PC-3 (cell line): ENCODE data around the gene PTGIS. TPM values are rescaled to one million over a fixed set of nuclear protein-coding genes. Genes with fewer than 3 reads are reported as not detected.

Source experiments
- ATAC-seq: fragments of 200-7000 bp; cut with Tn5 transposase; 2 replicates; pipeline ENCODE4 v1.9.1; 2020; ENCODE audit warnings: mild to moderate bottlenecking, moderate library complexity
- BruUV-seq: library from RNA; stranded (reverse); fragments of 400-500 nt; replicated peaks from 2 replicates; lab custom pipeline; 2021; lab: Mats Ljungman, UMichigan
- CTCF ChIA-PET: fragments of 300-600 bp; sonication (Branson Sonifier 250); formaldehyde crosslinking; loops from one replicate; lab custom pipeline; 2022; ENCODE audit warnings: antibody characterized with exemption; lab: Charles Lee
- POLR2A ChIA-PET: fragments of 300-600 bp; sonication (Branson Sonifier 250); formaldehyde crosslinking; loops from one replicate; lab custom pipeline; 2022; ENCODE audit warnings: antibody characterized with exemption; ENCODE audit not compliant: unreplicated experiment; lab: Charles Lee
- DNase-seq: peaks from one replicate; pipeline ENCODE4 v3.0.0-alpha.2; 2015
- H2AFZ ChIP-seq: fragments of 300-600 bp; sonication (generic); 2 replicates; pipeline ENCODE4 v1.6.0; 2016; ENCODE audit warnings: antibody characterized with exemption, low read length
- H3F3A ChIP-seq: fragments of 300-600 bp; sonication (generic); one replicate; pipeline ENCODE4 v1.6.0; 2017; ENCODE audit warnings: antibody characterized with exemption, low read length, control low read depth, mild to moderate bottlenecking; ENCODE audit not compliant: unreplicated experiment
- H3K27ac ChIP-seq: fragments of 300-600 bp; sonication (generic); 2 replicates; pipeline ENCODE4 v1.5.1; 2016; ENCODE audit warnings: mild to moderate bottlenecking, low read length
- H3K27me3 ChIP-seq: fragments of 300-600 bp; sonication (generic); 2 replicates; pipeline ENCODE4 v1.6.1; 2016; ENCODE audit warnings: low read length, mixed read lengths
- H3K36me3 ChIP-seq: fragments of 300-600 bp; sonication (generic); 2 replicates; pipeline ENCODE4 v1.6.1; 2016; ENCODE audit warnings: low read depth, mixed run types, low read length, mixed read lengths
- H3K4me1 ChIP-seq: fragments of 300-600 bp; sonication (generic); 2 replicates; pipeline ENCODE4 v1.5.1; 2016; ENCODE audit warnings: low read length; ENCODE audit not compliant: insufficient read depth
- H3K4me2 ChIP-seq: fragments of 300-600 bp; sonication (generic); 2 replicates; pipeline ENCODE4 v1.6.0; 2016; ENCODE audit warnings: low read length
- H3K4me3 ChIP-seq: fragments of 300-600 bp; sonication (generic); 2 replicates; pipeline ENCODE4 v1.5.1; 2016; ENCODE audit warnings: mild to moderate bottlenecking, low read length, mixed read lengths
- H3K79me2 ChIP-seq: fragments of 300-600 bp; sonication (generic); 2 replicates; pipeline ENCODE4 v1.6.1; 2017; ENCODE audit warnings: low read length, mixed read lengths
- H3K9ac ChIP-seq: fragments of 300-600 bp; sonication (generic); 2 replicates; pipeline ENCODE4 v1.6.0; 2016; ENCODE audit warnings: mild to moderate bottlenecking, low read length
- H3K9me2 ChIP-seq: fragments of 300-600 bp; sonication (generic); replicated peaks from 2 replicates; pipeline ENCODE4 v1.6.1; 2016; ENCODE audit warnings: mixed run types, low read length, mixed read lengths
- H3K9me3 ChIP-seq: fragments of 300-600 bp; sonication (generic); 2 replicates; pipeline ENCODE4 v1.6.1; 2016; ENCODE audit warnings: low read length, mixed read lengths
- H4K20me1 ChIP-seq: fragments of 300-600 bp; sonication (generic); 2 replicates; pipeline ENCODE4 v1.6.1; 2016; ENCODE audit warnings: low read length, mixed read lengths
- EZH2 ChIP-seq: fragments of 300-600 bp; sonication (generic); IDR thresholded peaks from one replicate; pipeline ENCODE4 v1.6.1; 2017; ENCODE audit warnings: antibody characterized with exemption, mild to moderate bottlenecking, low read length; ENCODE audit not compliant: unreplicated experiment
- EZH2phosphoT487 ChIP-seq: fragments of 300-600 bp; sonication (generic); IDR thresholded peaks from 2 replicates; pipeline ENCODE4 v1.6.1; 2018; ENCODE audit warnings: mild to moderate bottlenecking, antibody characterized with exemption, low read length, borderline replicate concordance
- intact Hi-C: fragments of 100-400 bp; cut with micrococcal nuclease; formaldehyde crosslinking; loops from 2 replicates; pipeline ENCODE4 v1.9.0; 2023
- total RNA-seq: library from RNA; depleted of rRNA; stranded (reverse); fragments of >200 nt; gene quantifications from 2 replicates; pipeline ENCODE4 v1.2.3, GENCODE V29; 2014
- TF ChIP-seq, protein P1 (sequence below): fragments of 300-600 bp; sonication (generic); conservative IDR thresholded peaks from 2 replicates; pipeline ENCODE4 v1.5.1; 2017; ENCODE audit warnings: antibody characterized with exemption, low read depth, mild to moderate bottlenecking, low read length

PTGIS gene
- total RNA-seq, 1 experiment from 2014 or later: 0.18 TPM

DNA sequence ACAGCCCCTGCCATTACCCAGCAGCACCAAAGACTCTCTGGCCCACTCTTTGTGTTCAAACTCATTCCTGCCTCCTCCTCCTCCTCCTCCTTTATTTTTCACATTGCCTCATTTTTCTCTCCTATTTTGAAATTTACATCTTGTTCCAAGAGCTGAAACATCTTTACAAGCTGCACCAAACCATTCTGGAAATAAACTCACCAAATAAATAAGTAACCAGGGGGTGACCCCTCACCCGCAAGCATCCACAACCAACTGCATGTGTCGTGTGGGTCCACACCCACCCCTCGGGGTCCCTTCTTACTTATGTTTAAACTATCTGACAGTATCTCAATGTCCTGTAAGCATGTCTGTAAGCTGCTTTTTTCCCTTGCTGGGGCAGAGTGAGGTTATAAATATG, 86.8 kb downstream of the PTGIS start:
- no peaks in the 10 kb centered on the region for H3K36me3 ChIP-seq
- H3K27me3 ChIP-seq: peaks cover 32% of the 10 kb centered on the region
- no peaks in the 10 kb centered on the region for H3K9me2 ChIP-seq
- no peak overlapping the region for H3K27ac ChIP-seq
- intact Hi-C loops: loop anchor here (5.0 kb wide), 1 partner anchor 94 kb away; no protein-coding TSS in a partner anchor
- CTCF ChIA-PET: no interaction called here
- BruUV-seq: no TSS peak
- no peaks in the 10 kb centered on the region for H4K20me1 ChIP-seq
- ATAC-seq (no peak), DNase-seq (no peak)
- H3K9me3 ChIP-seq: no peaks in the 10 kb centered on the region
- H2AFZ ChIP-seq: no peak overlapping the region
- no peaks in the 10 kb centered on the region for H3F3A ChIP-seq
- no peak overlapping the region for H3K4me3 ChIP-seq
- TF ChIP-seq EZH2 (no peak), EZH2phosphoT487 (no peak)
- TF ChIP-seq, protein P1, sequence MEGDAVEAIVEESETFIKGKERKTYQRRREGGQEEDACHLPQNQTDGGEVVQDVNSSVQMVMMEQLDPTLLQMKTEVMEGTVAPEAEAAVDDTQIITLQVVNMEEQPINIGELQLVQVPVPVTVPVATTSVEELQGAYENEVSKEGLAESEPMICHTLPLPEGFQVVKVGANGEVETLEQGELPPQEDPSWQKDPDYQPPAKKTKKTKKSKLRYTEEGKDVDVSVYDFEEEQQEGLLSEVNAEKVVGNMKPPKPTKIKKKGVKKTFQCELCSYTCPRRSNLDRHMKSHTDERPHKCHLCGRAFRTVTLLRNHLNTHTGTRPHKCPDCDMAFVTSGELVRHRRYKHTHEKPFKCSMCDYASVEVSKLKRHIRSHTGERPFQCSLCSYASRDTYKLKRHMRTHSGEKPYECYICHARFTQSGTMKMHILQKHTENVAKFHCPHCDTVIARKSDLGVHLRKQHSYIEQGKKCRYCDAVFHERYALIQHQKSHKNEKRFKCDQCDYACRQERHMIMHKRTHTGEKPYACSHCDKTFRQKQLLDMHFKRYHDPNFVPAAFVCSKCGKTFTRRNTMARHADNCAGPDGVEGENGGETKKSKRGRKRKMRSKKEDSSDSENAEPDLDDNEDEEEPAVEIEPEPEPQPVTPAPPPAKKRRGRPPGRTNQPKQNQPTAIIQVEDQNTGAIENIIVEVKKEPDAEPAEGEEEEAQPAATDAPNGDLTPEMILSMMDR: no peak
- POLR2A ChIA-PET: interaction anchor here (0.6 kb wide), 1 partner anchor 32 kb away, joined by 3 read pairs; no protein-coding TSS in a partner anchor
- no peaks in the 10 kb centered on the region; the same call in 1 of the 2 replicates for H3K4me1 ChIP-seq
- no peaks in the 10 kb centered on the region for H3K79me2 ChIP-seq
- H3K4me2 ChIP-seq: no peak overlapping the region
- no peak overlapping the region for H3K9ac ChIP-seq

DNA sequence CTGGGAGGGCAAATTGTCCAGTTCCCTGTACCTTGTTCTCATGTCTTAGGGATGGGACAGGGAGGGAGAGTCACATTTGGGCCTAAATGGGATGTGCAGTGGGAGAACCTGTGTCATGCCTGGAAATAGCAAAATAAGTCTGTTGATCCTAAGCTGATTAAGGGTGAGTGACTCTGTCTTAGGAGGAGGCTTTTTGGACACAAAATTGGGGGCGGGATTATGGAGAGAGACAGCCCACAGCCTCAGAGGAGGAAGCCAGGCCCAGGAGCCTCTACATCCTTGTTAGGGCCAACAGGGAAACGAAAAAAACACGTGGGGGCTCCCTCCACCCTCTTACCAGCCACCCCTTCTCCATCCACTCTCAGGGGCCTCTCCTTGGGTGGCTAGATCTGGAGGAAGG, 87.7 kb downstream of the PTGIS start:
- no peak for DNase-seq
- Histone ChIP-seq H3F3A (no peaks in the 10 kb centered on the region), H3K9ac (no peak overlapping the region), H3K36me3 (no peaks in the 10 kb centered on the region), H3K27me3 (peaks cover 34% of the 10 kb centered on the region), H3K4me2 (no peak overlapping the region), H3K9me2 (no peaks in the 10 kb centered on the region), H2AFZ (no peak overlapping the region), H3K79me2 (no peaks in the 10 kb centered on the region), H4K20me1 (no peaks in the 10 kb centered on the region), H3K4me1 (no peaks in the 10 kb centered on the region; the same call in 1 of the 2 replicates), H3K4me3 (no peak overlapping the region), H3K27ac (no peak overlapping the region), H3K9me3 (no peaks in the 10 kb centered on the region)
- no TSS peak for BruUV-seq
- ChIA-PET CTCF (no interaction called here), POLR2A (no interaction called here)
- TF ChIP-seq, protein P1: no peak
- TF ChIP-seq EZH2phosphoT487 (no peak), EZH2 (no peak)
- intact Hi-C loops: loop anchor here (5.0 kb wide), 1 partner anchor 93 kb away; no protein-coding TSS in a partner anchor
- no peak for ATAC-seq

DNA sequence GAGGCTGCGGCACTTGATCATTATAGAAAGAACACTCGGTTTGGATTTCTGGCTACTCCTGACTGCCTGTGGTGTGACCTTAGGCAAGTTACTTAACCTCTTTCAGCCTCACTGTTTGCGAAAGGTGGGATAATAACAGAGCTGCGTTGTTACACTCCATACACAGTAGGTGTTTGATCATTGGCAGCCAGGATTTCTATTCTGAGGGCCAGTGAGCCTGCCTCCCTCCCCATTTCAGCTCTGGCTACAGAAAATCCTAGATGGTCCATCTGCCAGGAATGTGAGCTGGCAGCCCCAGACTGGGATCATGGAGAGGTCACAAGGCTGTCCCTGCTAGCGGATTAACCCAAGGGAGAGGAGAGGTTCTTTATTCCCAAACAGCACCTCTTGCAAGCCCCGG, 88.2 kb downstream of the PTGIS start:
- Histone ChIP-seq H3K36me3 (no peaks in the 10 kb centered on the region), H3K4me2 (no peak overlapping the region), H3K4me3 (no peak overlapping the region), H3K79me2 (no peaks in the 10 kb centered on the region), H3K27me3 (peaks cover 38% of the 10 kb centered on the region), H3K9me3 (no peaks in the 10 kb centered on the region), H3F3A (no peaks in the 10 kb centered on the region), H4K20me1 (no peaks in the 10 kb centered on the region), H3K27ac (no peak overlapping the region), H3K9ac (no peak overlapping the region), H3K4me1 (no peaks in the 10 kb centered on the region; the same call in 1 of the 2 replicates), H2AFZ (no peak overlapping the region), H3K9me2 (no peaks in the 10 kb centered on the region)
- POLR2A ChIA-PET: no interaction called here
- no TSS peak for BruUV-seq
- ATAC-seq: no peak
- no peak for TF ChIP-seq EZH2phosphoT487
- TF ChIP-seq, protein P1: no peak
- no peak for TF ChIP-seq EZH2
- CTCF ChIA-PET: no interaction called here
- intact Hi-C loops: loop anchor here (5.0 kb wide), 1 partner anchor 92 kb away; no protein-coding TSS in a partner anchor
- DNase-seq: no peak
